DMS79 treated with DMSO at 0.1 percent for 48 hours (cell line): Measurements from ENCODE around the gene SIRT2.
"Not testable (repeated sequence)": the region's sequence is repeated elsewhere in the genome, so short reads cannot be mapped to it uniquely, and the experiment has no call there.

Source experiments
- DNase-seq: peaks from one replicate; lab custom pipeline; 2025; lab: John Stamatoyannopoulos, UW

SIRT2 gene

GRCh38 chr19:38894968-38895367 is 4.5 kb downstream of the SIRT2 start:
- no peak for DNase-seq

GRCh38 chr19:38893341-38893771 is 6.1 kb downstream of the SIRT2 start:
- no peak for DNase-seq

- peak; percentile 93 for DNase-seq
Measured at GRCh38 chr19:38892841-38893240, 6.6 kb downstream of the SIRT2 start.

GRCh38 chr19:38891771-38892170 is 7.6 kb downstream of the SIRT2 start:
- no peak for DNase-seq

- no peak for DNase-seq
Measured at GRCh38 chr19:38890686-38891085, 8.7 kb downstream of the SIRT2 start.

GRCh38 chr19:38889803-38890202 is 9.6 kb downstream of the SIRT2 start:
- DNase-seq = no peak

- DNase-seq = no peak
Measured at GRCh38 chr19:38888876-38889275, 10.5 kb downstream of the SIRT2 start.

- not testable (repeated sequence) for DNase-seq
Measured at GRCh38 chr19:38884691-38885090, 14.7 kb downstream of the SIRT2 start.

- no peak for DNase-seq
Measured at GRCh38 chr19:38883286-38883685, 16.1 kb downstream of the SIRT2 start.

- no peak for DNase-seq
Measured at GRCh38 chr19:38880882-38881609, 18.4 kb downstream of the SIRT2 start.

GRCh38 chr19:38880076-38880881 is 19.1 kb downstream of the SIRT2 start:
- no peak for DNase-seq

GRCh38 chr19:38879400-38879751 is 20.0 kb downstream of the SIRT2 start:
- no peak for DNase-seq

GRCh38 chr19:38878575-38879399 is 20.6 kb downstream of the SIRT2 start:
- DNase-seq = no peak

- DNase-seq = peak; percentile 47
Measured at GRCh38 chr19:38877781-38878574, 21.4 kb downstream of the SIRT2 start, which contains the start of gene RINL. TSS of gene RINL (minus strand) at chr19:38878275. CDS start at chr19:38876742, 1,533 bp downstream.

- no peak for DNase-seq
Measured at GRCh38 chr19:38875656-38876395, 23.6 kb downstream of the SIRT2 start.

GRCh38 chr19:38873400-38873799 is 26.0 kb downstream of the SIRT2 start:
- DNase-seq = not testable (repeated sequence)

GRCh38 chr19:38870612-38871011 is 28.8 kb downstream of the SIRT2 start:
- DNase-seq = no peak

- no peak for DNase-seq
Measured at GRCh38 chr19:38869836-38870607, 29.4 kb downstream of the SIRT2 start.

- no peak for DNase-seq
Measured at GRCh38 chr19:38869160-38869835, 30.1 kb downstream of the SIRT2 start.
